Stimulated activated CD4-positive, alpha-beta T cell treated with anti-CD3 and anti-CD28 coated beads, Interleukin-15, amount 100 ng/mL, for 24 hours (primary cell): ENCODE results near the gene RRAGC.
A peak's percentile ranks its signal among the peaks of the same experiment; 100 is the strongest.
"Not testable (repeated sequence)": the region's sequence is repeated elsewhere in the genome, so short reads cannot be mapped to it uniquely, and the experiment has no call there.

Experiments used
- DNase-seq: peaks from one replicate; pipeline ENCODE4 v3.0.0-alpha.2; 2020

The RRAGC gene

GRCh38 chr1:38815903-38816627 lies 43.5 kb downstream of the RRAGC start:
- DNase-seq, result peak; percentile 37

- DNase-seq, result no peak
Observed at GRCh38 chr1:38814984-38815464, 44.5 kb downstream of the RRAGC start.

- DNase-seq, result no peak
Observed at GRCh38 chr1:38814444-38814983, 45.1 kb downstream of the RRAGC start.

- no peak for DNase-seq
Observed at GRCh38 chr1:38812981-38813380, 46.6 kb downstream of the RRAGC start.

- not testable (repeated sequence) for DNase-seq
Observed at GRCh38 chr1:38811466-38811865, 48.1 kb downstream of the RRAGC start.

- DNase-seq, result no peak
Observed at GRCh38 chr1:38806090-38806489, 53.5 kb downstream of the RRAGC start.

GRCh38 chr1:38805036-38805435 lies 54.5 kb downstream of the RRAGC start:
- no peak for DNase-seq

- DNase-seq, result peak; percentile 25
Observed at GRCh38 chr1:38804062-38804886, 55.3 kb downstream of the RRAGC start.

GRCh38 chr1:38803647-38804046 lies 55.9 kb downstream of the RRAGC start:
- DNase-seq, result no peak

GRCh38 chr1:38800720-38801671 lies 58.6 kb downstream of the RRAGC start:
- no peak for DNase-seq

GRCh38 chr1:38793299-38793698 lies 66.3 kb downstream of the RRAGC start:
- no peak for DNase-seq

- no peak for DNase-seq
Observed at GRCh38 chr1:38791892-38792291, 67.7 kb downstream of the RRAGC start.

GRCh38 chr1:38791164-38791515 lies 68.4 kb downstream of the RRAGC start:
- no peak for DNase-seq

GRCh38 chr1:38790422-38791163 lies 69.0 kb downstream of the RRAGC start:
- DNase-seq, result no peak

- no peak for DNase-seq
Observed at GRCh38 chr1:38789498-38790169, 69.9 kb downstream of the RRAGC start.

GRCh38 chr1:38788341-38789336 lies 70.9 kb downstream of the RRAGC start:
- DNase-seq, result no peak
